GM21825 (cell line): ENCODE measurements around the gene TPST1.

Experiments used
- ATAC-seq: cut with Tn5 transposase; IDR thresholded peaks from one replicate; pipeline ENCODE4 v1.9.1; 2021; ENCODE audit warnings: mild to moderate bottlenecking, moderate library complexity; ENCODE audit not compliant: unreplicated experiment

The TPST1 gene

DNA sequence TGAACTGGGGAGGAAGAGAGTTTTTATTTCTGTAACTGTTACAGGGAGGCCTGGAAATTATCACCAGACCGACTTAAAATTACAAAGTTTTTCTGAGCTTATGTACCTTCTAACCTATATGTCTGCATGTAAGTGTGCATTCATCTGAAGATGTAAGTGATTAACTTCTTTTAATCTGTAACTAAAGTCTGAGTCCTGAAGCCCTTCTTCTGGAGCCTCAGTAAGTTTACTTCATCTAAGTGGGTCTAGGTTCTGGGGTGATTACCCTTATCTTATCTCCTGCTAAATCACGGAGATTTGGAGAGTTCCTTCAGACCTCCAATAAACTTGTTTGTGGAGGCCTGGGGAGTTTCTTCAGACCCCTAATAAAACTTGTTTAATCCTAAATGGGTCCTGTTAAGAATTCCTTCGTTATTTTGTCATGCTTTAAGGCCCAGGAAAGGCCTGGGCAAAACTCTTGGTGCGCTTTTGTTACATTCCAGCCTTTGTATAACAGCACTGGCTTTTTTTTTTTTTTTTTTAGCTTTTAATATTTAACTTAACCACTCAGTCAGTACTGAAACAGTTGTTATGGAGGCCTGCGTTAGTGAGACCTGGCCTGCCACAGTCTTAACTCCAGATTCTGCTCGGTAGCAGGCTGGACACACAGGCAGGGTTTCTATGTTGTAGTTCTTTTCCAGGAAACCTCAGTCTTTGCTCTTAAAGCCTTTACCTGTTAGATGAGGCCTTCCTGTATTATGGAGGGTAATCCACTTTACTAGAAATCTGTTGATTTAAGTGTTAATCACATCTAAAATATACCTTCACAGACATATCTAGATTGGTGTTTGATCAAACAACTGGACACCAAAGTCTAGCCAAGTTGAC, 33.0 kb downstream of the TPST1 start:
- peak; percentile 50 for ATAC-seq

DNA sequence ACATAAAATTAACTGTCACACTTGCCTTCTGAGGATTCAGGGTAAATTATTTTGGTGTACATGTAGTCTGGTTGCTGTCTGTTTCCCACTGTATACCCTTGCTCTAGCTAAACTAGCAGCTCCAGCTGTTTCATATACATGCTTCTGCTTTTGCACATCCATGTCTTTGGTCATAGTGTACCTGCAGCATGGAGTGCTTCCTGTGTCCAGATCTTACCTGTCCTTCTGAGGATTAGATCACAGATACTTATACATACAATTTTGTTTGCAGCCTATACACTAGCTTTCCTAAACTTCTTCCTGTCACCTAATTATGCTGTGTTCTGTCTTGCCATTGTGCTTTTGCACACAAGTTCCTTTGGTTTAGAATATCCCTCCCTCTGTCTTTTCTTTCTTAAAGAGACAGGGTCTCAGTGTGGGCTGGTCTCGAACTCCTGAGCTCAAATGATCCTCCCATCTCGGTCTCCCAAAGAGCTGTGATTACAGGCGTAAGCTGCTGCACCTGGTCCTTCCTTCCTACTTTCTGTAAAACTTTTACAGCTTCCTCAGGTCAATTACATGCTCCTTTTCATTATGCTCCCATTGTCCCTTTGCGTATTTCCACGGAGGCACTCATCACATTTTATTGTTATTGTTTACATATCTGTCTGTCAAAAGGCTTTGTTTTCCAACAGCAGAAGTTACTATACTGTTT, 33.8 kb downstream of the TPST1 start:
- peak; percentile 26 for ATAC-seq

DNA sequence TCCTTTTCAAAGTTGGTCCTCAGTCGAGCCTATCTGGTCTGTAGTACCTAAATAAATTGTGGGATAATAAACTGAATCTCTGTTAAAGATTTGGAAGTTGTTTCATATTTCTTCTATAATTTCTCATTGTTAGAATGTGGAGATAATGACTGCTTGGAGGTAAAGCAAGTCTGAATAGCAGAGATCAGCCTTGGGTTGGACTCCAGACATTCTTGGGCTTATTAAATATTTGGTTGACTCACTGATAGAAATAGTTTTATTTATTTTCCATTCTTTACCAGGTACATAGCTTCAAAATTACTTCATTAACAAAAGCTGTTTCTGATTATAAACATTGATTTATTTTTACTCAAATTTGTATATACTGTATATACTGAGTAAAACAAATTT, 34.3 kb downstream of the TPST1 start:
- ATAC-seq, result no peak

DNA sequence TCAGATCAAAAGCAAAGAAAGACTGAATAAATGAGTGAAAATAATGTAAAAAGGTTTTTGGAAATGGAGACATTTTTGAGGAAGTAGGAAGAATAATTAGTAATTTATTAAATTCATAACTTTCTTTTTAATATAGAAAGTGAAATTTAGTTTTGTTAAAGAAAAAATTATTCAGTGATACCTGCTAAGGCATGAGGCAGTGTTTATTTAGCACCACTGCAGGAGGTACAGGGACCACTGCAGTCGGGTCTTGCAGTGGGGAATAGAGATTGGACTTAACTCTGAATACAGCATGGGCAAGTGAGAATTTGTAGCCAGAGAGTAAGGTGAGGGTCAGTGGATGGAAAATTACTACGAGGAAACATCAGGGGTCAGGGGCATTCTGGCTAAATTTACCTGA, 39.9 kb downstream of the TPST1 start:
- ATAC-seq, result no peak

DNA sequence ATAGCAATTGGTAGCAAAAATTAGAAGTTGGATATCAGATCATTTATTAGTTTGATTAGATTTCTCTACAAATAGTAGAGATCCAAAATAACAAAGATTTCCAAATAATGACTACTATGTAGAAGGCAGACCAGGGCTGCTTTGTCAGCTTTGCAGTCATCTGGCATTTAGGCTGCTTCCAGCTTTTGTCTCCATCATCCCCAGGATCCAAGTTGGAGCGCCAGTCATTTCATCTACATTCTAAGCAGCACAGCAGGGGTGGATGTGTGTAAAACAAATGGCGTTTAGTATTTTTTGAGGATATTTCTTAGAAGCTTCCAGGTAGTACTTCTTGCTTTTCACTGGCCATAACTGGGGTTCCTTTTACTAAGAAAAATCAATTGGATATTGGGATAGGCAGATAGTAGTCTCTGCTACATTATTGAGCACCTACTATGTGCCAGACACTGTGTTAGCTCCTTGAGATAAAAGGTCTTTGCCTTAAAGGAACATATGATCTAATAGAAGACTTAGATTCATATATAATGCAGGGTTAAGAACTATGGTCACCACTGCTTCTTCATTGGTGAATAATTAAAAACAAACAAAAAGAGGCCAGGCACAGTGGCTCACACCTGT, 41.5 kb downstream of the TPST1 start:
- ATAC-seq, result no peak

DNA sequence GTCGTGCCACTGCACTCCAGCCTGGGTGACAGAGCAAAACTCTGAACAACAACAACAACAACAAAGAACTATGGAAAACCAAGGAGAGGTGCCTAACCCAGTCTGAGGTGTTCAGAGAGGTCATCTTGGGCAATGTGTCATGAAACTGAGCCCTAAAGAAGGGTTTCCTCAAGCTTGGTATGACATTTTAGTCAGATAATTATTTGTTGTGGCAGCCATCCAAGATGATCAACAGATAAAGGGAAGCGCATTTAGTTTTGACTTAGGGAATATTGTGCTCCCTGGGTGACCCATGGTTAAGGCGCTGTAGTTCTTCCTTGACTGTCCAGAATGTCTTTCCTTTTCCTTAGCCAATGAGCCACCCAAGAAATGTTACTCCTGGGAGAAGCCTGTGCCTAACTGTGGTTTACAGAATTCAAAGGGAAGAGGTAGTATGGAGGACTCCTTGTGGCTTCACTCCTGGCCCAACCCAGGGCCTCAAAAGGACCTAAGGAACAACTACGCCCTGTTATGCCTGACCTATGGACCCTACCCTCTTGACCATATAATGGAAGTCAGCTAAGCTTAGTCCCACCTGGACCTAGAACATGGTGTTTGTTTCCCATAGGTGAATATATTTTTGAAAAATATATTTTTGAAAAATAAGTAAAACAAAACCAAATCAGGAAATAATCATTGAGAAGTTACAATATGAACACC, 42.4 kb downstream of the TPST1 start:
- no peak for ATAC-seq

DNA sequence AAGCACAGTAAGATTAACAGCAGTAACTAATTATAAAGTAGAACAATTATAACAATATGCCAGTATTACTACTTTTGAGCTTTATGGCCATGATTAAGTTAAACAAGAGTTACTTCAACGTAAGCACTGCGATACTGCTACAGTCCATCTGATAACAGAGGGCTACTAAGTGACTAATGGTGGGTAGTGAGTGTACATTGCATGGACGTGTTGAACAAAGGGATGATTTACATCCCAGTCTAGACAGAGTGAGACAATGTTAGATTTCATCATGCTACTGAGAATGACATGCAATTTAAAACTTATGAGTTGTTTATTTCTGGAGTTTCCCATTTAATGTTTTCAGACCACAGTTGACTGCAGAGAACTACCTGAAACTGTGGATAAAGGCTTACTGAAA, 45.6 kb downstream of the TPST1 start:
- ATAC-seq, result no peak

DNA sequence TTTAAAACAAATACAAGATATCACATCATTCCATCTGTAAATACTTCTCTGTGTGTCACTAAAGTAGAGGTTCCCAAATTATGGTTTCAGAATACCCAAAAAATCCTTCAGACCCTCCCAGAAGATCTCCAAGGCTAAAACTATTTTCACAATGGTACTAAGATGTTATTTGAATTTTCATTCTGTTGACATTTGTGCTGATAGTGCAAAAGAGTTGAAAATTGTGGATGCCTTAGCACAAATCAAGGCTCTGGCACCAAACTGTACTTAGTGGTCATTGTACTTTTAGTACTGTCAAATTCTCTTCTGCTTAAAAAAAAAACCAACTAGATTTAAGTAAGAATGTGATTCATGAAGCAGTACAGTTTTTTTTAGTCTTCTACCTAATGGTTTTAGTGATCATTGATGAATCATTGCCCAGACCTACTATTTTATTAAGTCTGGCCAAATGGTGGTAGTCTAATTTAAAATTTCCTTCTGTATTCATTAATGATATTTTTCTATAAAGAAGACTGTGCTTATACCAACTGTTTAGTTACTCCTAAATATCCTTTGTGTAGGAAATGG, 50.5 kb downstream of the TPST1 start:
- no peak for ATAC-seq

DNA sequence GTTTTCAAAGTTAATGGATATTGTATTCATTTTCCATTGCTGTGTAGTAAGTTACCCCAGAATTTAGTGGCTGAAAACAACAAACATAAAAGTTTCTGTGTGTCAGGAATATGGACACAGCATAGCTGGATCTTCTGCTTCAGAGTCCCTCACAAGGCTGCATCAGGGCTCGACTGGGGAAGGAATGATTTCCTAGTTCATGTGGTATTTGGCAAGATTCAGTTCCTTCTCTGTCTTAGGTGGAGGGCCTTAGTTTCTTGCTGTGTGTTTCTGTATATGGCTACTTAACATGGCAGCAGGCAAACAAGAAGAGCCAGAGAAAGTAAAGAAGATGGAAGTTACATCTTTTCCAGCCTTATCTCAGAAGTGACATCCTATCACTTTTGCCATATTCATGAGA, 51.1 kb downstream of the TPST1 start:
- no peak for ATAC-seq

DNA sequence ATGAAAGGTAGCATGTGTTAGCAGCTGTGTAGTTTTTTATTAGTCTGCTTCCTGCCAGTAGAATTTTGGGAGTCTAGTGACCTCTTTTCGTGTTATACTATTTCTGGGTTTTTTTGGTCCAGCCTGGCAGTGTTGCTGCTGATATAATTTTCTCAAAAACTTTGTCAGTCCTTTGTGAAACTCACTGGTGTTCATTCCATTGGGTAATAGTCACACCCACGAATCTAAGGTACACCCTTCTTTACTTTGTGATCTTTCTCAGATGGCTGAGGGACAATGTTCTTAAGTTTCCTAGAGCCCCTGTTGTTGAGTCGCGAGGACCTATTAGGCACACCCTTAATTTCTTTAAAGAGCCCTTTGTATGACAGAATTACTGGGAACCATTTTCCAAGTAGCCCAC, 52.3 kb downstream of the TPST1 start:
- ATAC-seq, result no peak

DNA sequence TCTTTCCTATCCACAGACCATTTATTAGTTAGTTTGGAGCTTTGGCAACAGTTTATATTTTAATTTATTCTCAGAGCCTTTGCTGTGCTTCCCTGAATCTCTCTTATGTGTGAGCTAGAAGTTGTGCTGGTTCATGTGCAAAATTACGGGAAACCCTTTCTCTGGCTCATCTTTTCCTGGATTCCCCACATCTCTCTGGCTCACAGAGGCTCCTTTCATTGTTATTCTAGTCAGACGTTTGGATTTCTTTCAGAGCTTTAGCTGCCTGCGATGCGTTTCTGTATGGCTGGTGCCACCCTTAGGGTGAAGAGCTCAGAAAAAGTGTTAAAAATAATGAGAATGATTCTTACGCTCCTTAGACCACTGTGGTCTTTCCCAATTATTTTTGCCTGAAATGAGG, 53.3 kb downstream of the TPST1 start:
- ATAC-seq, result no peak

DNA sequence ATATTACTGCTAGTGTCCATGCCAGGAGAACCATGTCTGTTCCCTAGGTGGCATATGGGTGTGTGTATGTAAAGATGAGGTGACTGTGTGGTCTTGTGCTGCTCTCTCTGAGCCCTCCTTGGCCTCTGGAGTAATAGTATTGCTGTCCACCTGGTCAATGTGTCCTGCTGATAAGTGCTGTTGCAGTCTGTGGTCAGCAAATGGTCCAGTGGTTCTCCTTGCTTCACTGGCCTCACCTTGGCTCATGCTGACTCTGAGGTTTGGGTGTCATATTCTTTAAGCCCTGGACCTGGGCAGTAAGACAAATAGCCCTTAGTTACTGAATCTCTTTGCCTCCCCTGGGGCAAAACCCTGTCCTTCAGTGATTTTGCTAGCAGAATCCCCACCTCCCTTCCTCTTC, 56.8 kb downstream of the TPST1 start:
- no peak for ATAC-seq

DNA sequence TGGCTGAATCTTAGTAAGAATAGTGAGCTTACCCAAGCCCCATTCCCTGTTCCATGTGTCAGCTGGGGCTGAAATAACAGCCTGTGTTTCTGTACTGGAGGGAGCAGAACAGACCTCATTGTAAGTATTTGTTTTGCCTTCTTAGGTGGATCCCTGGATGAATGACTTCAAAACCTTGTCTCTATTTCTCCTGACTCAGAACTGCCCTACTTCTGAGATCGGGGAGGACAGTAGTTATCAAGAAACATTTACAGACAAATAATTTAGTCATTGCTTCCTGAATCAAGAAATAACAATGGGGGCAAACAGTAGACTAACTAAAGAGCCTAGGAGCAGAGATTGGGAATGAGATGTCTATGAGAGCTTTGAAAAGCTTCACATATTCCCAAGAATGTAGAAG, 58.8 kb downstream of the TPST1 start:
- no peak for ATAC-seq

DNA sequence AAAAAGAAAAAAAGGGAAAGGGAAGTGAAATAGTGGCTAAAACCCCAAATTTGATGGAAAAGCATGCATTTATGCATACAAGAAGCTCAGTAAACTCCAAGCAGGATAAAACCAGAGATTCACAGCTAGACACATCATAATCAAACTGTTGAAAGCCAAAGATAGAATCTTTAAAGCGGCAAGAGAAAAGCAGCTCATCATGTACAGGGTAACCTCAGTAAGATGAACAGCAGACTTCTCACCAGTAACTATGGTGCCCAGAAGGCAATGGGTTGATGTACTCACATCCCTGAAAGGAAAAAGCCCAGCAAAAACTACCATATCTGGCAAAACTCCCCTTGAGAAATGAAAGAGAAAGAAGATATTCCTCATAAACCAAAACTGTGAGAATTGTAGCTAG, 60.4 kb downstream of the TPST1 start:
- ATAC-seq, result no peak

DNA sequence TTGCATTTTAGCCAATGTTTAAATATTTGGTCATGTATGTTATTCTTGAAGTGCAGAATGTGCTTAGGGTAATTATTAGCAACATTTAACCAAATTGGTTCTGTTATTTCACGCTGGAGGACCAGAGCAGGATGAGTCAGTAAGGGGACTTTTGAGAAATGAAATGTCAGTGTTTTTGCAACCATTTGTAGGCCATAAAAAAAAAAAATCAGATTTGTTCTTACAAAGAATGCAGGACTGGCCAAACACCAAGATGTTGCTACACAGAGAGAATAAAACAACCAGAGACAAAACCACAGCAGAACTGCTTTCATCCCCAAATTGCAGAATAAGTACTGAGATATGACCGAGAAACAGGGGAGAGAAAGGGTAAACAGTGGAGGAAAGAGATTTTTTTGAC, 62.1 kb downstream of the TPST1 start:
- no peak for ATAC-seq

DNA sequence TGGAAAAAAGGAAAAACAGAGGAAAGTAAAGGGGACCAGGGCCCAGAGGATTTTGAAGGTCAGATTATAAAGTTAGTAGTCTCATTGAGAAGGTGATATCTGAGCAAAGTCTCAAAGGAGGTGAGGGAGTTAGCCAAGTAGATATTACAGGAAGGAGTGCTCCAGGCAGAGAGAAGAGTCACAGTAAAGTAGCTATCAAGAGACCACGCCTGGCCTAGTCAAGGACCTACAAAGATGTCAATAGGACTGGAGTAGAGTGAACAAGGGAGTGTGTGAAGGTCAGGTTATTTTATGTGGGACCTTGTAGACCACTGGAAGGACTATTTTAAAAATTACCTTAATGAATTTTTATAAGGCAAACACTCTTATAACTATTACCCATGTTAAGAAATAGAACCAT, 64.8 kb downstream of the TPST1 start:
- ATAC-seq, result no peak

DNA sequence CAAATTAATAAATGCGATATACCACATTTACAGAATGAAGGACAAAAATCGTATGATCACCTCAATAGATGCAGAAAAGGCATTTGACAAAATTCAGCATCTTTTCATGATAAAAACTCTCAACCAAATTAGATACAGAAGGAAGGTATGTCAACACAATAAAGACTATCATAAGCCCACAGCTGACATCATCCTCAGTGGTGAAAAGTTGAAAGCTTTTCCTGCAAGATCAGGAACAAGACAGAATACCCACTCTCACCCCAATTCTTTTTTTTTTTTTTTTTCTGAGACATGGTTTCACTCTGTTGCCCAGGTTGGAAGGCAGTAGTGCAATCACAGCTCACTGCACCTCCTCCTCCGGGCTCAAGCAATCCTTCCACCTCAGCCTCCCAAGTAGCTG, 67.2 kb downstream of the TPST1 start:
- ATAC-seq, result no peak

DNA sequence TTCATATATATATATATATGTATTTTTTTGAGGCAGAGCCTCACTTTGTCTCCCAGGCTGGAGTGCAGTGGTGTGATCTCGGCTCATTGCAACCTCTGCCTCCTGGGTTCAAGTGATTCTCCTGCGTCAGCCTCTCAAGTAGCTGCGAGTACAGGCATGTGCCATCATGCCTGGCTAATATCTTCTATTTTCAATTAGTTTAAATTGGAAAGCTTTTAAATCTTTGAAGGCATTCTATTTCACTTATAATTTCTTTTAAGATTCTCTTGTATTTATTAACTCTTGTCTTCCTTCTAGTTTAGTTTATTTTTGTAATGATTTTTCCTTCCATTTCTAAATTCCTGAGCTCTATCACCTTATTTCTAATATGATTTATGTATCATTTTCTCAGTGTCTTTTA, 71.2 kb downstream of the TPST1 start:
- ATAC-seq, result no peak

DNA sequence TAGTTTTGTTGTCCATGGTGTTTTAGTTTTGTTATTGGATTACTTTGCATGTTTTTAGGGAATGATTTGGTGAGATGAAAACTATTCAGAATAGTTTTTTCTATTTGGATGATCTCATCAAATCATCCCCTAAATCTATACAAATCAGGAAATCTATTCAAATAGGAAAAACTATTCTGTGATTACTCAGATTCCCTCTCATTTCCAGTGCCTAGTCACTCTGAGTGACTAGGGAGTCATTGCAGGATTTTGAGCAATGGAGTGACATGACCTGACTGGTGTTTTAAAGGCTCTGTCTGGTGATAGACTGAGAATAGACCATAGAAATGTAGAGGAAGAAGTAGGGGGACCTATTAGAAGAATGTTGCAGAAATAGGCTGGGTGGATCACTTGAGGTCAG, 72.4 kb downstream of the TPST1 start:
- no peak for ATAC-seq

DNA sequence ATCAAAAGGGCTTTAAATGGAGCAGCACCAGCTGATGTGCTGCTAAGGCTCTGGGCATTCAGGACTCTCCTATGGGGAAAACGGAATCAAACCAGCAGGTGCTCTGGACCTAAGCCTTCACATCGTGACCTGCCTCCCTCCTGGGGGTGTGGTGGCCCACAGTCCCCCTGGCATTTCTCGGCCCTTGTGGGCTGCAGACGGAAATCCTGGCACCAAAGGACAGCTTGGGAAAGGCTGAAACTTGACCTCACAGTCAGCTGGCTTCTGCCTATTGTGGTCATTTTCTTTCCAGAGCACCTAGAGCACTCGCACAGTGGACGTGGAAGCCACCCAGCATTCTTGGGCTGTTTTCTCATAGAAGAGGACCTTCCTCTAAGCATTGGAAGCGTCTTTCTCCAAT, 74.8 kb downstream of the TPST1 start:
- no peak for ATAC-seq
